ENCODE measurements around the gene ABHD15.

- no peak for TF ChIP-seq POLR2AphosphoS5 (IDR thresholded peaks at IDR 0.05)
- no peak for TF ChIP-seq POLR2A (IDR thresholded peaks at IDR 0.05)
These were observed 10.1 kb upstream of the ABHD15 start for GRCh38 chr17:29577001-29577370.
